ENCODE results near the gene PARM1.

- no peak for TF ChIP-seq CTCF (conservative IDR thresholded peaks at IDR 0.05; ENCODE audit: low read depth in 2 of 2)
- no peak for TF ChIP-seq EZH2 (IDR thresholded peaks at IDR 0.05; ENCODE audit: low read depth, unreplicated experiment)
- no peak for TF ChIP-seq EZH2phosphoT487 (IDR thresholded peaks at IDR 0.05; ENCODE audit: unreplicated experiment)
- TF ChIP-seq REST (IDR thresholded peaks at IDR 0.05; ENCODE audit: unreplicated experiment): no peak
- TF ChIP-seq POLR2AphosphoS5 (IDR thresholded peaks at IDR 0.05; ENCODE audit: low read depth): no peak
- TF ChIP-seq JUNB (IDR thresholded peaks at IDR 0.05; ENCODE audit: unreplicated experiment): no peak
- TF ChIP-seq STAT1 (IDR thresholded peaks at IDR 0.05; ENCODE audit: unreplicated experiment): no peak
These were observed 133.0 kb downstream of the PARM1 start for GRCh38 chr4:75065909-75066308.
